CD1c-positive myeloid dendritic cell (primary cell): Measurements from ENCODE around the gene MTHFD1L.
A peak's percentile ranks its signal among the peaks of the same experiment; 100 is the strongest.

ENCODE experiments used
- DNase-seq: peaks from one replicate; pipeline ENCODE4 v3.0.0-alpha.2; 2016; ENCODE audit errors: extremely low spot score

The MTHFD1L gene

DNA sequence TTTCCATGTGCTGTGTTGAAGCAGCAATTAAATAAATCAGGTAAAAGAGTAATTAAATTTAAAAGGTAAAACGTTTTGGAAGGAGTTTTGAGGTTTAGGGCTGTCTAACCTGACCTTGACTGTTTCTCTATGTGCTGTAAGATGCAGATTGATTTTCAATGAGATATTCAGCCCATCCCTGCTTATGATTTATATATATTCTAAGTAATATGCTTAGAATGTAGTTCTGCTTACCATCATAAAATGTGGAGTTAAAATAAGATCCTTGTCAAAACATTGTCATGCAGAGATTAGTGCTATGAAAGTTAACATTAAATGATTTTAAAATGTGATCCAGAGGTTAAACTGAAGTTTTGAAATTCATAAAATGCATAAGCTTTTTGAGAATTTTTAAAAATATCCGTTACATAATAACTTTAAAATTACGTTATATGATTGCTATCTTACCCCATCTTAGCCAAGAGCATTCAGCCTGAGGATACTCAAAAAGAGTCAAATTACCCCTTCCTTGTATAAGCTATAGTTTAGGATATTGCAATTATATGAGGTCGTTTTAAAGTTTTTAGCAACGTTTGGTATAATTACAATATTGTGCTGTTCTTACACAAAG is 122.5 kb downstream of the MTHFD1L start:
- no peak for DNase-seq

DNA sequence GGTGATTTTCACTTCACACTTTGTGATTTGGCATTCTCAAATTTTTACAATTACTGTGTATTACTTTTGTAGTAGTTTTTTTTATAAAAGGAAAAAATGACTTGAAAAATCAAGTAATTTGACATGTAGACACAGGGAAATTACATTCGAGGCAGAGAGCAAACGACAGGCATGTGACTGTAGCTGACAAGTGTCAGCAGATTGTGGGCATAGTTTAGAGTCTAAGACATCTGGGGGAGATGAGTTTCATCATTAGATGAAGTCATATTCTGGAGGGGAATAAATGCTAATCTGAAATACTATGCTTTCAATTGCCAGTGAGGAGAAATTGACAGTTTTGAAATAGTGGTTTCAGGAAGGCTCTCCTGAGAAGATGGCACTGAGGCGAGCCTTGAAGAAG is 126.0 kb downstream of the MTHFD1L start:
- DNase-seq, result no peak

DNA sequence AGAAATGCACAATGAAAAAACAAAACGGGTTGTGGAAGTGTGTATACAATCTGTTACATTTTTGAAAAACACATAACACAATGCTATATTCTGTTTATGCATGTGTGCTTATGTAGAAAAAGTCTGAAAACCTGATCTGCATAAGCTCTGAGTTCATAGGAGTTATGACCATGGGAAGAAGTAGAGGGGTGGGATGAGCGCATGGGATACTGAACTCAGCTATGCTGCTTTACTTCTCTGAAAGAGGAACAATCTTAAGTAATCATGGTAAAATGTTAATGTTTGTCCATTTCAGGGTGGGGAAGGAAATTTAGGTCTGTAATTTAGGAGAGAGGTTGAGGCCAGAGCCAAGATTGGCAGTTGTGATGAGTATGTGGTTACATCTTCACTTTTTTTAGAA is 126.8 kb downstream of the MTHFD1L start:
- no peak for DNase-seq

DNA sequence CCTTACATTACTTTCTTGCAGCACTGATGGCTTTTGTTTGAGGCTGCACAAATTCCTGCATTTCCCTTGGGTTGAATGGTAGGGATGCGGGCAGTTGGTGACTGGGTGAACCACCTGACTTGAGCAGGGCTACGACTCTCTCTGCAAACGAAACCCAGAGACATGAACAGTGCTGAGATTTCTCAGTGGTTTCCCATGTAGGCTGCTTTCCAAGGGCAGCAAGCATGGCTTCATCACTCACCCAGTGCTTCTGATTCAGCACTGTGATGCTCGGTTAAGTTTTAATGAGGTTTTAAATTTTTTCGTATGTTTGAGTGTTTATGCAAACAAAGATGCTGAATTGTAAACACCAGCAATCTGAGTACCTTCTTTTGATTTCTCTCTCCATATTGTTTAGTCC is 127.2 kb downstream of the MTHFD1L start:
- DNase-seq, result no peak

DNA sequence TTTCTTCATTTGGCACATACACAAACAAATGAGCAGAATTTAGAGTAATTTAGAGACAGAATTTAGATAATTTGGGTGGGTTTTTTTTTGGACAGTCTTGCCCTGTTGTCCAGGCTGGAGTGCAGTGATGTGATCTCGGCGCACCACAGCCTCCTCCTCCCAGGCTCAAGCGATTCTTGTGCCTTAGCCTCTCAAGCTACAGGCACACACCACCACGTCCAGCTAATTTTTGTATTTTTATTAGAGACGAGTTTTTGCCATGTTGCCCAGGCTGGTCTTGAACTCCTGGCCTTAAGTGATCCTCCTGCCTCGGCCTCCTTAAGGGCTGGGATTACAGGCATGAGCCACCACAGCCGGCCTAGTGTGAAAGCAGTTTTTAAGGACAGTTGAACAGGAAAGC is 127.8 kb downstream of the MTHFD1L start:
- no peak for DNase-seq

DNA sequence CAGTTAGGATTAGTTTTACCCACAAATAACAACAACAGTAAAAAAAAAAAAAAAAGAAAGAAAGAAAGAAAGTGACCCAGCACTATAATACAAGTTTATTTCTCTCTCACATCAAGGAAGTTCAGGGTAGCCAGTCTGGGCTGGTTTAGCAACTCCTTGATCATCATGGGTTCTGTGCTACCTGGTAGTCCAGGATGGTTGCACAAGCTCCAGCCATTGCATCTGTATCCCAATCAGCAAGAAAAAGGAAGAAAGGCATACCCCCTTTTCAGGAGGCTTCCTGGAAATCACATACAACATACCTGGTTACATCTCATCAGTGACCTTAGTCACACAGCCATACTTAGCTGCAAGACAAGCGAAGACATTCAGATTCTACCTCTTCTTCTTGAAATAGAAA is 128.5 kb downstream of the MTHFD1L start:
- no peak for DNase-seq

DNA sequence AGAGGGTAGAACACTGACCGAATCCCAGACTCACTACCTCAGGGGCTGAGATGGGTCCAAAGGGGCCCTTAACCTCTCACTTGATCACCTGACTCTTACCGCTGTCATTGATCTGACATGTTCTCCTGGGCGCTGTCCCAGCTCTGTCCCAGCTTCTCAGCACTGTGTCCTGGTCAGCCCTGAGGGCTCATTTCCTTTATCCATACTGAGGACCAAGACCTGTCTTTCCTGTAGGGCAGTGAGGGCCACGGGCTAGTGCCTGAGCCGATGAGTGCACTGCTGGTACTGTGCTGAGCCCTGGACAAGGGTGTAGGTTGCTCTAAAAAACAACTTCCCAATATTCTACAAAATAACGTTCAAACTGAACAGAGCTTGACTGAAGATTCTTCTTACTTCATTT is 131.5 kb downstream of the MTHFD1L start:
- no peak for DNase-seq

DNA sequence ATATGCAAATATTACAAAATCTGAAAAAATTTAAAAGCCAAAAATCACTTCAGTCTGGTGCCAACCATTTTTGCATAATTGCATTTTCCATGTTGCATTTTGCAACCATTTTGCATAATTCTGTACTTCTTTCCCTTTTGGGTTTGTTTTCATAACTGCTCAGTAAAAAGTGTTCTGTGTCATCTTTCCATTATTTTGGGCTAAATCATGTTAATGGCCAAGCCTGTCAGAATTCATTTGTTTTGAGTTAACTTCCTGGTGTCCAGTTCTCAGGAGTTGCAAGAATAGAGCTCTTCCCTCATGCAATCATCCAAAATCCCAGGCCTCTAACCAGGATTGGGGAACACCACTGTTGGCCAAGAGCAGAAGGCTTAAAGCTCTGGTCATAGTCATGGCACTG is 133.6 kb downstream of the MTHFD1L start:
- DNase-seq, result no peak

DNA sequence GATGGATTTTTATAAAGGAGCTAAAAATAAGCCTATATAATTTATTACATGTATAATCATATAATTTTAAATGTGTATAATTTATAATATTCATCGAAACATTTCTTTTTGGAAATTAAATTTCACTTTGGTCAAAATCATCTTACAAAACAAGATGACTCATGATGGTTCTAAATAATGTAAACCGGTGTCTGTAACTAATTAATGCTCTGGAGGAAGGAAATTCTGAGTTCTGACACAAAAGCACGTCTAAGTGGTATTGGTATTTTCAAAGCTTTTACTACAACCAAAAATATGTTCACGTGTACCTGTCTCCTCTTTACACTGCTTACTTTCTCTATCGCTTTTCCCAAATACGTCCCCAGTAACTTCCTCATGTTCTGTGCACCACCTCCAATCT is 134.1 kb downstream of the MTHFD1L start:
- no peak for DNase-seq

DNA sequence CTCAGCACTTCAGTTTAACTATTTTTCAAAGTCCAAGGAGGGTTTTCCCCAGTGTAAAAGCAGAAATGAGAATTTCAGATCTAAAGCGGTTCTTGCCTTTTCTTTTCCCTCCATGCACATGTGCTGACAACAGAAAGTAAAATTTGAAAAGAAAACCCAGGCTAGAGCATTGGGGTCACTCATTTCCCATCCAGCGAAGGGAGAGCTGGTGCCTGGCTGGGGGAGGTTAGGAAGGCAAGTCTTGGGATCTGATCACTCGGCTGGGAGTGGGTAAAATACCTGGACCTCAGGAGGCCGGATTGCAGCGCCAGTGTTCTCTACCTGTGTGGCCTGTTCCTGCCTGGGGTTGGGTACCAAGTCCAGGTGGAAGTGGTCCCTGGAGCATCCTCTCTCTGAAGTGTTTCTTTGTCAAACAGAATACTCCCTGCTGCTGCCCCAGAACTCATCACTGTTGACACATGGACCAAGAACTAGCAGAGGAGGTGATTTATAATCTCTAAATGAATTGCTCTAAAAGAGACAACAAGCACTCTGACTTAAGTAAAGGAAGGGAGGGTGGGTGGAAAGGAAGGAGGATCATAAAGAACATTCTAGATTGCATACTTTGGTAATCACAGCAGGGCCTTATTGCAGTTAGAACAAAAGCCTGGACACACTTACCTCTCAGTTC is 136.0 kb downstream of the MTHFD1L start:
- no peak for DNase-seq

DNA sequence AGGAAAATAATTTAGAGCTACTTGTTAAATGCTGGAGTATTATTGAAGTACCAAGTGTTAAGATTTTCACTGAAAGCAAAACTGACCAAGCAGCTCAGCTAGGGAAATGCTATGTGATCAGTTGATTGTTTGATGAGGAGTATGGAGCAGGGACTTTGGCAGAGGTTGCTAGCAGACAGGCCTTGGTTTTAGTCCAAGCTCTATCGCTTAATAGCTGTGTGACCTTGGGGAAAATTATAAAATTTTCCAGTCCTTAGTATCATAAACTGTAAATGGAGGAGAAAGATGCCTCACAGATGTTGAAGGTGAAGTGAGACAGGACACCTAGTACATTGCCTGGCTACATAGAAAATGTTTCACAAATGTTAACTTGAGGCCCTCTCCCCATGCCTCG is 136.6 kb downstream of the MTHFD1L start:
- no peak for DNase-seq

DNA sequence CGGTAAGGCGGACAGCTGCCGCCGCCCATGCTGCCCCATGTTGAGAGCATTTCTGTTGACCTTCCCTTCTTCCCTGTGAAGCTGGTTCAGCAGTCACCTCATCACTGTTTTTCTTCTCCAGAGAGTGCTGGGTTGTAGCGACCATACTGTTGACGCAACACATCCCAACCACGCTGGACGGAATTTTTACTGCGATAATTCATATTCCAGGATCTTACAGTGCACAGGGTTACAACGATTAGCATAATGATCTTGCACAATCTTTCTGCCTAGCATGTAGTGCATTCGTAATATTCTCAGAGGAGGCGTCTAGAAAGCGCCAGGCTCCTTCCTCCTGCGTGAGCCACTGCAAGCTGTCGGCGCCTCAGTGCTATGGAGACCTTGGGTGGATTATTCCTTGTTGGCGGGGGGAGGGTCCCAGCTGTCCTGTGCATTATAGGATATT is 137.0 kb downstream of the MTHFD1L start:
- DNase-seq, result no peak

DNA sequence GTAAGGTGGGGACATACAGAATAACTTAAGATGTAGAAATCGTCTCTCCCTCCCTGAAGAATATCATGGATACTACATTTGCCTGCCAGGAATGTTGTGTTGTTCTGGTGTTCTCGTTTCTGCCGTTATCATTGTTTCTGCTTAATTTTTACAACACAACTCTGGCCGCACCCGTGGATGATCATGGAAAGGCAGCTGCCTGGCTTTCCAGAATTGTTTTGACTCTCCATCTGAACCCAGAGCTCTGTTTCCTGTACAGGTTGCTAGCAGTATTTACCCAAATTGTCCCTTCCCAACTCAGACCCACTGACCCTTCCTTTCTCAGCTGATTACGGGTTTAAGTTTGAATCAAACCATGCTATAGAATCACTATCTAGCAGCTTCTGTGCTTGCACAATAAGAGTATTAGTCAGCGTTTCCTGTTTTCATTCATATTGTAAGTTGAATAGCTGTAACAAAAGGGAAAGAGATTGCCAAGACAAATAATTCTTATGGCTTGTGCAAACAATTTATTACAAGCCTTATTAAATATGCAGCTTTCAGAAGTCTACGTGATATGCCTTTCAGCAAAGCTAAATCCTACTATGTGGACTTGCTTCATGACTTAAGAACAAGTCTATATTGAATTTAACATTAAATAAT is 139.0 kb downstream of the MTHFD1L start:
- DNase-seq, result peak; percentile 73

DNA sequence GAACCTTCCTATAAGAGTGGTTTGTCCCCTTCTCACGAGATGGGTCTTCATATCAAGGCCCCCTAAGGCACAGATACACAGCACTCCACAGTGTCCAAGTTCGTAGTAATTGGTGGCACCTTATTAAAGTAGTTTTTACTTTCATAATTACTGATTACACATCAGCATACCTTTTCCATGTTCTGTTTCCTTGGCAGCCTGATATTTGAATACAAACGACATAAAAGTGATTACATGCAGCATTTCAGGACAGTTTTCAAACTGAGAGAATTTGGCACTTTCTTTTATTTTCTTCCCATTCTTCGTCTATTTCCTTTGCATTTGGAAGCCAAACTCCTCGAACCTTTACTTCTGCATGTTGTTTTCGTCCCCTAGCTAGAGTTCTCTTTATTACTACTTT is 139.7 kb downstream of the MTHFD1L start:
- DNase-seq, result no peak

DNA sequence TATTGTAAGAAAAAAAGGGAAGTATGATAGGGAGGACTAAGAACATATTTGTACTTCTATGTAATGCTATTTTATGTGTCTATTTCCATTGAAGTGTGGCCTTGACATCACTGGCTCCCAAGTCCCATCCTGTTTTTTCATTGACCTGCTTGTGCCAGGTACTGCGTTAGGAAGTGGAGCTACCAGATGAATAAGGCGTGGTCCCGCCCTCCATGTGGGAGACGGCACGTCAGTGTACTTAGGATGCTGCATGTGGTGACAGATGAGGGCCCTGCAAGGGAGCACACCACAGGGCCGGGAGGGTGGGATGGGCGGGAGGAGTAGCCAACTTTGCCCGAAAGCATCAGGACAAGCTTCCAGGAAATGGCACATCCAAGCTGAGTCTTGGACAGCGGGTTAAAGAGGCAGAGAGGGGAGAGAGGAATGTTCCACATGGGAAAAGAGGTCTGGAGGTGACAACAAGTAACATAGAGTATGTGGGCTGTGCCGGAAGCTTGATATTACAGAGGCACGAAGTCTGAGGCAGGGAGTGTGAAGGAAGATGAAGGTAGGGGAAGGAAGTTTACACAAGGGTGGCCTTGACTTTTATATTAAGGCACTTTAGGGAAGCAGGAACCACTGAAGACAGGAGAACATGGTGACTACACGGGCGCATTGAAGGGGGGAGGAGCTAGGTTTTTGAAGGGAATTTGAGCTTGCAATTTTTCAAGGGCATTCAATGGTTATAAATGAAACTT is 140.6 kb downstream of the MTHFD1L start:
- DNase-seq, result peak; percentile 12

DNA sequence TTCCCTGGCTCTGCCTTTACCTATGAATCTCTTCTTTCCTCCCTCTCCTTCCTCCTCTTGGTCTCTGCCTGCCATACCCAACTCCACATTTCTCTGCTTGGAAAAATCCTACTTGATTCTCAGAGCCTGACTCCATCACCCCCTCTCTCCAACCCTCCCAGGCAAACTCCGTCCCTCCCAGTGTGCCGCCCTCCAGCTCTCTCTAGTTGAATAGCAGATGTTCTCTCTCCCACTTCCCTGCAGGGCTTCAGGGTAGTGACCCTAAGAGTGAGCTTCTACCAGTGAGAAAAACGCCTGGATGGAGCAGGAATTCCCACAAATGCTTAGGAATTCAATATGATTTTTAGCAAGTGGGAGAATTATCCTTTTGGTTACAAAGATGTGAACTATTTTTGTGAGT is 141.6 kb downstream of the MTHFD1L start:
- no peak for DNase-seq

DNA sequence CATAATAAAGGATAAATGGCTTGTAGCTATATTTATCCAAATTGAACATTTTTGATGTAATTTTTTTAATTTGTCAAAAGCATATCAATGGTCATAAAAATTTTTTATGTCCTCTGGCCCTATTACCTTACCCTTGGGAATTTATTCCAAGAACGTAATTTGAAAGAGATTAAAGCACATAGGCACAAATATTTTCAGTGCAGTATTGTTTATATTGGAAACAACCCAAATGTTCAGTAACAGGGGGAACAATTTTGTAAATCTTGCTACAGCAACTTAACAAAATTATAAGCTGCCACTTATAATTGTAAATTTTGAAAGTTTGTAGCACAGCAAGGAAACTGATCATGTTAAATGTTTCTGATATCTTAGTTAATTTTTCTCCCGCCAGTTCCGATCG is 142.4 kb downstream of the MTHFD1L start:
- no peak for DNase-seq

DNA sequence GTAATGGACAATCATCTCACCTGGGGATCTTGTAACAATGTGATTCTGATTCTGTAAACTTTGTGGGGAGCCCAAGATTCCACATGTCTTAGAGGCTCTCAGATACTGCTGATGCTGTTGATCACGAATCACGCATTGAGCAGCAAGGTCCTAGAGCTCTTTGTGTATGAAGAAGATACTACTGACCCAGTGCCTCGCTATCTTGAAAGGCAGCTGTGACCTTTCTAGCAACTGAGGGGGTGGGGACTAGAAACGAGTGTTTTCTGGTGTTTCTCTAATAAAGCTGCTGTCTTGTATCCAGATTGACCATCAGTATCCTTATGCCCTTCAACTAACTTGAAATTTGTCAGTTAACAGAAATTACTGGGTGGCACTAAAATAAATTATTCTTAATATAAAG is 142.9 kb downstream of the MTHFD1L start:
- DNase-seq, result no peak

DNA sequence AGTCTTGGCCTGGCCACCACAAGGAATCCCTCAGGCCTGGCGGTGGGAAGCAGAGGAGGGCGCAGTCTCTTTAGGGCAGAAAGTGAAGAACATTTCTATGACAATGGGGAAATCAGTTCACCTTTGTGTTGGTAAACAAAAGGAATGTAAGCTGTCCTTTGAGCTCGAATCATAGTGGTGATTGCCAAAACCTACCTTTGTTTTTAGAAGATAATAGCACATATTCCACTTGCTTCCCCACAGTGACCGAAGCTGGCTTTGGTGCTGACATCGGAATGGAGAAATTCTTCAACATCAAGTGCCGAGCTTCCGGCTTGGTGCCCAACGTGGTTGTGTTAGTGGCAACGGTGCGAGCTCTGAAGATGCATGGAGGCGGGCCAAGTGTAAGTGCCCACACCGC is 144.1 kb downstream of the MTHFD1L start:
- no peak for DNase-seq

DNA sequence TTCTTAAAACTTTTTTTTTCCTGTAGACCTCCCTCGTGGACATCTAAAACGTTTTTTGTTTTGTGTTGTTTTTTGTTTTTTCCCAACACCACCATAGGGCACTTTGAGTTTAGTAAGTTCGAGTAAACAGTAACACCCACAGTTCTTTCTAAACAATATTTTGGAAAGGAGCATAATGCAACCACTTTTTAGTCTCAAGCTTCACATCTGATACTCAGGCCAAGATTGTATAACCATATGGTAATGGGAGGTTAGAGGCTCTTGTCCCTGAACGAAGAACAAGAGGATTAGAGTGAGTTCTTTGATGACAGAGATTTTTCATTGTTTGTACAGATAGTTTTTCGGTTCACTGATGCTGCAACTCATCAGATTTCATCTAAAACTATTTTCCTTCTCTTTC is 144.6 kb downstream of the MTHFD1L start:
- DNase-seq, result no peak

DNA sequence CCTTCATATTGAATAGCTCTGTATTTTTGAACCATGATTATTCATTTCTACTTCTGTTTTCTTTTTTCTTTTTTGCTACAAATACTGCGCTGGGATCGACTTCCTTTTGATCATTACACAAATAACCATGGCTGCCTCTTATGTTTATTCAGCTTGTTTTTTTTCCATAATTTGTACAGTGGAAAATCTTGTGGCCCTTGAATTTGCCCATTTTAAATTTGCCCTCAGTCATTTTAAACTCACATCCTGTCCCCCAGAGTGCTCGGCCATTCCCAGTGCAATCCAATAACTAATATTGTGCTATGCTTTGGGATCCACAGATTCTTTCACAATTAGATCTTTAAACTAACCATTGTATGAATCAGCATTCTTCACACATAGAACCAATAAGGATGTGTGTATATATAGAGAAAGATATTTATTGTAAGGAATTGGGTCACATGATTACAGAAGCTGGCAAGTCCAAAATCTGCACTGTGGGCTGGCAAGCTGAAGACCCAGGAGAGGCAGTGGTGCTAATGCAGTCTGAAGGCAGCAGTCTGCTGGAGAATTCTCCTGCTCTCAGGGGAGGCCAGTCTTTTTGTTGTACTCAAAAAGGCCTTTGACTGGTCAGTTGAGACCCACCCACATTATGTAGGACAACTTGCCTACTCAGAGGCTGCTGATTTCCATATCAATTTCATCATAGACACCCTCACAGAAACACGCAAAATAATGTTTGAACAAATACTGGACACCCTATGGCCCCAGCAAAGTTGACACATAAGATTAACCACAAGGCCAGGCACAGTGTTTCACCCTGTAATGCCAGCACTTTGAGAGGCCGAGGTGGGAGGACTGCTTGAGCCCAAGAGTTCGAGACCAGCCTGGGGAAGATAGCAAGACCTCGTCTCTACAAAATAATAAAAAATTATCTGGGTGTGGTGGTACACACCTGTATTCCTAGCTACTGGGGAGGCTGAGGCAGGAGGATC is 147.1 kb downstream of the MTHFD1L start:
- no peak for DNase-seq
